ENCODE measurements around the gene AOC2. TPM values are rescaled to one million over a fixed set of nuclear protein-coding genes. Genes with fewer than 3 reads are reported as not detected.
"Not testable (repeated sequence)": the region's sequence is repeated elsewhere in the genome, so short reads cannot be mapped to it uniquely, and the experiment has no call there.

AOC2 gene
- total RNA-seq, 2 experiments from 2014 or later = 1.8 to 2.4 TPM

DNA sequence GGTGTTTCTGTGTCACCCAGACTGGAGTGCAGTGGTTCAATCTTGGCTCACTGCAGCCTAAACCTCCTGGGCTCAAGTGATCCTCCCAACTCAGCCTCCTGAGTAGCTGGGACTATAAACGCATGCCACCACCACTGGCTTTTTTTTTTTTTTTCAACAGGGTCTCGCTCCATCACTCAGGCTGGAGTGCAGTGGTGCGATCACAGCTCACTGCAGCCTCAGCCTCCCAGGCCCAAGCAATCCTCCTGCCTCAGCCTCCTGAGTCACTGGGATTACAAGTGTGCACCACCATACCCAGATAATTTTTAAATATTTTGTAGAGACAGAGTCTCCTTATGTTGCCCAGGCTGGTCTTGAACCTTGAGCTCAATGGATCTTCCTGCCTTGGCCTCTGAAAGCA is 41.4 kb downstream of the AOC2 start:
- H3K27me3 Mint-ChIP-seq; ATAC-seq; H3K4me3 Mint-ChIP-seq; H3K9me3 Mint-ChIP-seq (ENCODE audit: low read depth); DNase-seq; H3K4me1 Mint-ChIP-seq; H3K27ac Mint-ChIP-seq; H3K36me3 Mint-ChIP-seq: not testable (repeated sequence)
- CTCF ChIA-PET = interaction anchor here (0.6 to 0.7 kb wide), 2 partner anchors 43 to 86 kb away, joined by 3 to 6 read pairs; no protein-coding TSS in a partner anchor

DNA sequence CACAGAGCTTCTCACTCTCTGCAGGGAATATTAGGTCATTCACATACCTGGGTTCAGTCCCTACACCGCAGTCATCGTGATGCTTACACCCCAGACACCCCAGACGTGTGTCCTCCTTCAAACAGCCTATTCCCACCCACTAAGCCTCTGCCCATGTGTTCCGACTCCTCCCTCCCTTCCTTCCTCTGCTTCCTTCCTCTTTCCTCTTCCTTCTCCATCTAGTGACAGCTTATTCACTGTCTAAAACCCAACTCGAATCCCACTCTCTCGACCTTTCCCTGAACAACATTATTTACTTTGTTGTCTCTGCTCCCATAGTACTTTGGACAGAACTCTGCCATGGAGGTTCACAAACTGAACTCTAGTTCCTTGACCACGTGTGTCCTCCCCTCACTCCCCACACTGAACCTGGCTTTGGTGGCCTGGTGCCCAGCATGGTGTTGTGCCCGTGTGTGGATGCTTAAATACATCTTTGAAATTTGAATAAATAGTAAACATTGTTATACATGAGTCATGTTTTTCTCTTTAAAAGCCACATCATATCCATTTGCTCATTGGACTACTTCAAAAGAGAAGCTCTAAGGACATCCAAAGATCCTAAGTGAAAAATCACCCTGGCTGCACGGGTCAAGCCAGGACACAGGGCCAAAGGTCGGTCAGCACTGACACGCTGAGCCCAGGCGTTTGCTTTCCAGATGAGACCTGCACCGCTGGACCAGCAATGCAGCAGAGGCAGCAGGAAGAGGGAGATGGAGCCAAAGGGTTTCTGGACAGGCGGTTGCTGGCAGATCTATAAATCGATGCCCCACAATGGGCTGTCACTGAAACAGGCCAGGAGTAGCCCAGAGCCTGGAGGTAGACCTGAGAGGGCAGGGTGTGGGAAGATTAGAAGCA is 42.1 kb downstream of the AOC2 start:
- CTCF ChIA-PET = interaction anchor here (0.6 kb wide), 1 partner anchor 87 kb away, joined by 6 read pairs; no protein-coding TSS in a partner anchor
- no peak for DNase-seq
- peaks cover 3% of the 10 kb centered on the region for H3K27me3 Mint-ChIP-seq
- H3K36me3 Mint-ChIP-seq = no peaks in the 10 kb centered on the region
- H3K4me1 Mint-ChIP-seq = no peaks in the 10 kb centered on the region
- H3K4me3 Mint-ChIP-seq = no peak overlapping the region
- H3K27ac Mint-ChIP-seq = no peak overlapping the region
- no peaks in the 10 kb centered on the region for H3K9me3 Mint-ChIP-seq (ENCODE audit: low read depth)
- ATAC-seq = no peak

DNA sequence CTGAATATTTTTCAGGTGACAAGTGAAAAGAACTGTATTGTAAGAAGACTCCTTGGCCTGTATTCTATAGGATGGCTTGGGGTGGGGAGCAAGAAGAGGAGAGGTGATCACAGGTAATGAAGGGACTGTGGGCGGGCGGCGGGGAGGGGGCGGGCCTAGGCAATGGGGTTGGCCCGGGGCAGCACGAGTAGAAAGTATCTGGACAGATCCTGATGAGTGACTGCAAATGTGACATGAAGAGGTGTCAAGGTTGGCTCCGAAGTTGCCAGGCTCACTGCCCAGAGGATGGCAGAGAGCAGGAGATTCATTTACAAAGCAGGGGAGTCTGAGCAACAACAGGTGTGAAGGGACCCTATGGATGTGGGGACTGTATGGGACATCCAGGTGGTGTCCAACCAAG is 45.4 kb downstream of the AOC2 start:
- no peaks in the 10 kb centered on the region for H3K36me3 Mint-ChIP-seq
- ATAC-seq = no peak
- no peaks in the 10 kb centered on the region for H3K9me3 Mint-ChIP-seq (ENCODE audit: low read depth)
- H3K27me3 Mint-ChIP-seq = peaks cover 19% of the 10 kb centered on the region
- CTCF ChIA-PET = no interaction called here
- H3K4me1 Mint-ChIP-seq = no peaks in the 10 kb centered on the region
- no peak overlapping the region for H3K27ac Mint-ChIP-seq
- no peak overlapping the region for H3K4me3 Mint-ChIP-seq
- DNase-seq = no peak

DNA sequence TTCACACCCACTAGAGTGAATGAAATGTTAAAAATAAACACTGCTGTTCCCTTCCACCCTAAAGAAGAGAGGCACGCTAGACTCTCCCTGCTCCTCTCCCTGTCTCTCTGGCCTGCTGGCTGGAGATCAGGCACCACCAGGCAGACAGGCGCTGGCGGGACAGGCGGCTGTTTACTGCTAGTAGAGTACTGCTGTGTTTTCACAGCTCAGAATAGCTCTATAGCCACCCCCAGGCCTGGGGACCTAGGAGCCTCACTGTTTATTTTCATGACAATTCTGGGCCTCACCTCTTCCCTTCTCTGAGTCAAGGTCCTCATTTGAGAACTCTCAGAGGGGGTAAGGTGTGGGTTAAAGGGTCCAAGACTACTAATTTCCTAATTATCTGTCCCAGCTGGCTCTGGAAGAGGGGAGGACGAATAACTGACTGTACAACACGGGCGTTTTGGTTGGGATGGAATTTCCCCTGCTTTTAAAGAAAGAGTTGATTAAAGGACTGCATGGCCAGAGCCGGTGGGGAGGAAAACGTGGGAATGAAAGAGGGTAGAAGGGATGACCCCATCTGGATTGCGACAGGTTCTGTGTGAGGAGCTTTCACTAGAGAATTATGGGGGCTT is 47.3 kb downstream of the AOC2 start:
- Mint-ChIP-seq H3K27me3 (peaks cover 21% of the 10 kb centered on the region), H3K27ac (no peak overlapping the region), H3K9me3 (ENCODE audit: low read depth) (no peaks in the 10 kb centered on the region), H3K4me3 (no peak overlapping the region), H3K4me1 (no peaks in the 10 kb centered on the region), H3K36me3 (no peaks in the 10 kb centered on the region)
- DNase-seq (no peak), ATAC-seq (no peak)
- CTCF ChIA-PET = no interaction called here

DNA sequence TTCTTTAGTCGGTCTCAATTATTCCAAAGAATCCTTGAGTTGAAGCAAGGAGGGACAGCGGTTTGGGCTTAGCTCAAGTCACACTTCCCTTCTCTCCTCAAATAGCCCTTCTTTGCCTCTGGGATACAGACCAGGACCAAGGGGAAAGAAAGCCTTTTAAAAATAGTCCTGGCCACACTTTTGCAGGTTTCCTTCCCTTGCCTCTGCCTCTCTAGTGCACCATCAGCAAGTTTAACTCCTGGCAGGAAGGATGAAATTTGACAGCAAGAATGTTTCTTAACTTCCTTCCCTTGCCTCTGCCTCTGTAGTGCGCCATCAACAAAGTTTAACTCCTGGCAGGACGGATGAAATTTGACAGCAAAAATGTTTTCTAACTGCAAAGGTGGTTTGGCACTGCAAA is 49.0 kb downstream of the AOC2 start:
- H3K9me3 Mint-ChIP-seq (ENCODE audit: low read depth) = no peaks in the 10 kb centered on the region
- no peaks in the 10 kb centered on the region for H3K36me3 Mint-ChIP-seq
- no peak overlapping the region for H3K4me3 Mint-ChIP-seq
- no peak for ATAC-seq
- no peak overlapping the region for H3K27ac Mint-ChIP-seq
- no peak for DNase-seq
- H3K4me1 Mint-ChIP-seq = no peaks in the 10 kb centered on the region
- CTCF ChIA-PET = no interaction called here
- H3K27me3 Mint-ChIP-seq = peaks cover 24% of the 10 kb centered on the region

DNA sequence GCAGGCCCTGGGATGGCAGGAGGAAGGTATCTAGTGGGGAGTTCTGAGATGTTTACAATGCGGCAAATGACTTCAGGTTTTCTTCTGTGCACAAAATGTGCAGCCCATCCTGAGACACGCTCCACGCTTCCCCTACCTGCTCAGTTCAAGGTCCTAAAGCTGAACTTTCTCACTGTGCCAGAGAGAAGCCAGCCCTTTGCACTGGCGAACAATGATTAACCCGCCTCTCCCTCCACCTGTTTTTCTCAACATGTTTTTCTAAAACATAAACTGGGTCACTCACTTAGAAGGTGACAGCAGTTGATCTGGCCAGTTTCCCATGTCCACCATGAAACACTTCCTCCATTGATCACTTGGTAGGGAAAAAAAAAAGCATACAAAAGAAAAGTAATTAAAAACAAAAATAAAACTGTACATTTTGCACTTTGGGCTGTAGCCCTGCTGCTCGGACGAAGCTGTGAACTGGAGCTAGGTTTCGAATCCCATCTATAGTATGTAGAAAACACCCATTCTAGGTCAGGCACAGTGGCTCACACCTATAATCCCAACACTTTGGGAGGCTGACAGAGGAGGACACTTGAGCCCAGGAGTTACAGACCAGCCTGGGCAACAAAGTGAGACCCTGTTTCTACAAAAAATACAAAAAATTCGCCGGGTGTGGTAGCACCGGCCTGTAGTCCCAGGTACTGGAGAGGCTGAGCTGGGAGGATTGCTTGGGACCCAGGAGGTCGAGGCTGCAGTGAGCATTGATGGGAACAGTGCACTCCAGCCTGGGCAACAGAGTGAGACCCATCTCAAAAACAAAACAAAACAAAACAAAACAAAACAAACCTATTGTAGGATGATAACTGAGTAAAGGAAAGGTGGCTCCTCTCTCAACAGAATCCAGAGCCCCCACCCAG is 50.2 kb downstream of the AOC2 start:
- peaks cover 26% of the 10 kb centered on the region for H3K27me3 Mint-ChIP-seq
- no peak for ATAC-seq

DNA sequence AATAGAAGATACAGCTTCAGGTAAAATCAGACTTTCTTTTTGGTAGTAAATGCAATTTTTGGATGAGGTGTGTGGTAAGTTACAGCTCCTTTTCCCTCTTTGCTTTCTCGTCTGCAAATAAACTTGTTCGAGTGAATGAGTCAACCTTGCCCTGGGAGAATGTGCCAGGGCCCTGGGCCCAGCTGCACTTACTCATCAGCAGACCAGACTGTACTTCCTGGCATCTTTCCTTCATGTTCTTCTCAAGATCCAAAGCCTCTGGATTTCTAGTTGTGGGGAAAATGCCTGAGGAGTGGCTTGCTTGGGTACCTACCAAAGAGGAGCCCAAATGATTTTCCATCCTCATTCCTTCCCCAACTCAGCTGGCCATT is 50.8 kb downstream of the AOC2 start:
- H3K27ac Mint-ChIP-seq = no peak overlapping the region
- ATAC-seq = no peak
- H3K27me3 Mint-ChIP-seq = peaks cover 26% of the 10 kb centered on the region
- H3K36me3 Mint-ChIP-seq = no peaks in the 10 kb centered on the region
- CTCF ChIA-PET = interaction anchor here (0.6 to 1.2 kb wide), 3 partner anchors 10 to 316 kb away, joined by 3 to 5 read pairs (median 3); no protein-coding TSS in a partner anchor
- H3K4me3 Mint-ChIP-seq = no peak overlapping the region
- no peaks in the 10 kb centered on the region for H3K9me3 Mint-ChIP-seq (ENCODE audit: low read depth)
- H3K4me1 Mint-ChIP-seq = no peaks in the 10 kb centered on the region
- no peak for DNase-seq

More for the DNA sequence above, 50.2 kb downstream of the AOC2 start:
- DNase-seq = no peak
- H3K27ac Mint-ChIP-seq = no peak overlapping the region
- H3K9me3 Mint-ChIP-seq (ENCODE audit: low read depth) = no peaks in the 10 kb centered on the region
- H3K4me1 Mint-ChIP-seq = no peaks in the 10 kb centered on the region
- CTCF ChIA-PET = interaction anchor here (1.2 kb wide), 1 partner anchor 11 kb away, joined by 3 read pairs; no protein-coding TSS in a partner anchor
- no peaks in the 10 kb centered on the region for H3K36me3 Mint-ChIP-seq
- H3K4me3 Mint-ChIP-seq = no peak overlapping the region

DNA sequence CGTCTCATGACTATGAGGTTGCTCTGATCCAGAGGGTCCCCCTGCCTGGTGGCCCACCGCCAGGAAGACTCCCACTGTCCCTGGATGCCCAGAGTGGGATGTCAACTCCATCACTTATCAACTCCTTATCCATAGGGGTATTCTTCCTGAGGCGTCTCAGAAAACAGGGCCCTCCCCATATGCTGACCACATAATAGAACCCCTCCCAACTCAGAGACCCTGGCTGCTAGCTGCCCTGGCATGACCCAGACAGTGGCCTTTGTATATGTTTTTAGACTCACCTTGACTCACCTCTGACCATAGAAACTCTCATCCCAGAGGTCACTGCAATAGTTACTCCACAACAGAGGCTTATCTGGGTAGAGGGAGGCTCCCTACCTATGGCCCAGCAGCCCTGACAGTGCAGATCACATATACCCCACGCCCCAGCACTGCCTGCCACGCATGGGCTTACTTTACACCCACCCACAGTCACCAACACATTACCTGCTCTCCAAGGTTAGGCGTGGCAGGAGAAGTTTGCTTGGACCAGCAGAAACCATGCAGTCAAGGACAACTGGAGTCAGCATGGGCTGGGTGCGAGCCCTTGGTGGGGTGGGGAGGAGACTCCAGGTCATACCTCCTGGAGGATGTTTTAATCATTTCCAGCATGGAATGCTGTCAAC is 53.9 kb downstream of the AOC2 start:
- DNase-seq (no peak), ATAC-seq (no peak)
- Mint-ChIP-seq H3K27me3 (peaks cover 29% of the 10 kb centered on the region), H3K9me3 (ENCODE audit: low read depth) (no peaks in the 10 kb centered on the region), H3K36me3 (no peaks in the 10 kb centered on the region), H3K4me1 (no peaks in the 10 kb centered on the region), H3K27ac (no peak overlapping the region), H3K4me3 (no peak overlapping the region)
- CTCF ChIA-PET = no interaction called here

DNA sequence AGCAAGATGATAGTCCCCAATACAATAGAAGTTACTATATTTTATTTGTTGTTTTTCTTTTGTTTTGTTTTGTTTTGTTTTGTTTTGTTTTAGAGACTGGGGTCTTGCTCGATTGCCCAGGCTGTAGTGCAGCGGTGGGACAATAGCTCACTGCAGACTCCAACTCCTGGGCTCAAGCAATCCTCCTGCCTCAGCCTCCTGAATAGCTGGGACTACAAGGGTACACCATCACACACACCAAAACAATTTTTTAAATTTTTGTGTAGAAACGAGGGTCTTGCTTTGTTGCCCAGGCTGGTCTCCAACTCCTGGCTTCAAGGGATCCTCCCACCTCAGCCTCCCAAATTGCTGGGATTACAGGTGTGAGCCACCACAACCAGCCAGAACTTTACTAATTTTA is 55.6 kb downstream of the AOC2 start:
- ATAC-seq; DNase-seq; H3K4me3 Mint-ChIP-seq; H3K36me3 Mint-ChIP-seq; H3K9me3 Mint-ChIP-seq (ENCODE audit: low read depth); H3K4me1 Mint-ChIP-seq; CTCF ChIA-PET; H3K27ac Mint-ChIP-seq: not testable (repeated sequence)
- H3K27me3 Mint-ChIP-seq = peaks cover 20% of the 10 kb centered on the region

Small RNAs within 50 kb of the gene (microRNA-seq; reads per million reads assigned to microRNA genes)
- 2.1 reads per million for gene MIR6781

Other genes starting within 250 kb of the AOC2 start
- 10 to 100 TPM; 46.7 to 54.2 TPM for gene RETREG3, start 235.2 kb upstream of the AOC2 start, total RNA-seq
- gene TUBG1, start 234.9 kb upstream of the AOC2 start, total RNA-seq = 100 to 1,000 TPM in 1 of 2 experiments, 10 to 100 TPM in 1; 92.3 to 103 TPM
- gene TUBG2, start 185.3 kb upstream of the AOC2 start, total RNA-seq = 10 to 100 TPM; 13.5 to 14.6 TPM
- gene PLEKHH3, start 167.6 kb upstream of the AOC2 start, total RNA-seq = 1 to 10 TPM; 1.3 to 1.4 TPM
- gene CCR10, start 162.7 kb upstream of the AOC2 start, total RNA-seq = under 1 TPM in 1 of 2 experiments, not detected in 1; 0.45 TPM
- 1 to 10 TPM in 1 of 2 experiments, under 1 TPM in 1; 0.61 to 1.9 TPM for gene CNTNAP1, start 162.0 kb upstream of the AOC2 start, total RNA-seq
- gene EZH1, start 99.5 kb upstream of the AOC2 start, total RNA-seq = 10 to 100 TPM; 39.9 to 46.5 TPM
- gene RAMP2, start 83.4 kb upstream of the AOC2 start, total RNA-seq = not detected
- 10 to 100 TPM; 62.8 to 77.8 TPM for gene VPS25, start 71.1 kb upstream of the AOC2 start, total RNA-seq
- gene WNK4, start 64.0 kb upstream of the AOC2 start, total RNA-seq = under 1 TPM; 0.20 to 0.59 TPM
- 10 to 100 TPM; 43.7 to 48.2 TPM for gene COA3, start 45.9 kb upstream of the AOC2 start, total RNA-seq
- gene CNTD1, start 45.7 kb upstream of the AOC2 start, total RNA-seq = not detected
- 10 to 100 TPM; 94.7 to 99.8 TPM for gene BECN1, start 20.3 kb upstream of the AOC2 start, total RNA-seq
- gene PSME3, start 11.2 kb upstream of the AOC2 start, total RNA-seq = 100 to 1,000 TPM; 123 to 166 TPM
- gene AOC3, start 6.6 kb downstream of the AOC2 start, total RNA-seq = 1 to 10 TPM; 1.1 to 1.5 TPM
- gene G6PC1, start 56.2 kb downstream of the AOC2 start, total RNA-seq = not detected
- gene AARSD1, start 119.9 kb downstream of the AOC2 start, total RNA-seq = 10 to 100 TPM; 34.1 to 41.9 TPM
- gene PTGES3L, start 135.5 kb downstream of the AOC2 start, total RNA-seq = under 1 TPM in 1 of 2 experiments, not detected in 1; 0.30 TPM
- 10 to 100 TPM; 16.9 to 17.4 TPM for gene RUNDC1, start 136.0 kb downstream of the AOC2 start, total RNA-seq
- gene RPL27, start 153.8 kb downstream of the AOC2 start, total RNA-seq = 100 to 1,000 TPM; 889 to 934 TPM
- gene IFI35, start 162.2 kb downstream of the AOC2 start, total RNA-seq = 100 to 1,000 TPM; 125 to 175 TPM
- gene VAT1, start 177.8 kb downstream of the AOC2 start, total RNA-seq = 10 to 100 TPM; 10.7 to 16.8 TPM
- not detected for gene RND2, start 180.7 kb downstream of the AOC2 start, total RNA-seq